K562 (cell line): ENCODE results near the gene LRRC26. TPM values are rescaled to one million over a fixed set of nuclear protein-coding genes. Genes with fewer than 3 reads are reported as not detected.
A peak's percentile ranks its signal among the peaks of the same experiment; 100 is the strongest.

Experiments
- ATAC-seq: fragments of 200-7000 bp; cut with Tn5 transposase; 3 replicates; pipeline ENCODE4 v1.9.1; 2020; ENCODE audit warnings: moderate library complexity
- BruUV-seq: library from RNA; stranded (reverse); fragments of 400-500 nt; replicated peaks from 2 replicates; lab custom pipeline; 2021; lab: Mats Ljungman, UMichigan
- CTCF ChIA-PET: fragments of 300-600 bp; formaldehyde crosslinking; extraction: SDS; loops from one replicate; lab custom pipeline; 2021; ENCODE audit warnings: low intra/inter-chr PET ratio; lab: Yijun Ruan, JAX
- POLR2A ChIA-PET: fragments of 300-600, 350-650 bp; sonication (Branson Sonifier 250); formaldehyde crosslinking; extraction: SDS; loops from one replicate; lab custom pipeline; 2021; ENCODE audit warnings: antibody characterized with exemption, inconsistent platforms; lab: Yijun Ruan, JAX
- DNase-seq, 4 experiments: peaks; one replicate each; pipeline versions ENCODE4 v3.0.0 to v3.0.0-alpha.2; 2011 to 2018; ENCODE audit warnings: low spot score in 3 of 4, mixed read lengths in 3 of 4; ENCODE audit errors: extremely low read depth in 1 of 4
- FAIRE-seq: peaks from 2 replicates; lab custom pipeline; 2011; peaks lifted over from hg19 to GRCh38; lab: Jason Lieb, UNC
- H2AFZ ChIP-seq: 2 replicates; pipeline ENCODE4 v1.6.0; 2011; ENCODE audit warnings: low read depth, low read length, control low read depth, inconsistent platforms
- H3K27ac ChIP-seq: fragments of 200-600 bp; 3 replicates; pipeline ENCODE4 v1.8.0; 2011; ENCODE audit warnings: low read depth, mild to moderate bottlenecking, control low read depth, inconsistent platforms, low read length, moderate library complexity, mixed read lengths; ENCODE audit errors: extremely low read depth
- H3K27me3 ChIP-seq, 2 experiments: fragments of 300-600 bp in 1 of 2; 2 replicates in 1 of 2; 3 replicates in 1 of 2; pipeline versions ENCODE4 v1.6.0 to v1.8.0; 2011; ENCODE audit warnings: inconsistent platforms in 2 of 2, low read length in 2 of 2, mild to moderate bottlenecking in 1 of 2, mixed read lengths in 1 of 2, moderate library complexity in 1 of 2; ENCODE audit not compliant: control insufficient read depth in 2 of 2, insufficient read depth in 2 of 2
- H3K36me3 ChIP-seq: fragments of 300-600 bp; 3 replicates; pipeline ENCODE4 v1.8.0; 2011; ENCODE audit warnings: mild to moderate bottlenecking, low read length, inconsistent platforms; ENCODE audit not compliant: control insufficient read depth, insufficient read depth
- H3K4me1 ChIP-seq, 2 experiments: fragments of 200-600 bp in 1 of 2; replicated peaks in 1 of 2; 2 replicates in 1 of 2; 3 replicates in 1 of 2; pipeline versions ENCODE4 v1.5.1 to v1.8.0; 2011; ENCODE audit warnings: inconsistent platforms in 2 of 2, low read length in 2 of 2, mild to moderate bottlenecking in 1 of 2, mixed read lengths in 1 of 2, moderate library complexity in 1 of 2; ENCODE audit not compliant: control insufficient read depth in 2 of 2, insufficient read depth in 2 of 2
- H3K4me2 ChIP-seq: 2 replicates; pipeline ENCODE4 v1.6.1; 2011; ENCODE audit warnings: low read length, control low read depth, inconsistent platforms, mixed read lengths; ENCODE audit not compliant: insufficient read depth
- H3K4me3 ChIP-seq: fragments of 200-600 bp; sonication (generic), shearing (Covaris generic); 2 replicates; pipeline ENCODE4 v1.5.1; 2016; ENCODE audit warnings: control low read depth, inconsistent platforms
- H3K79me2 ChIP-seq: fragments of 200-600 bp; 3 replicates; pipeline ENCODE4 v1.8.0; 2011; ENCODE audit warnings: low read length, inconsistent platforms; ENCODE audit not compliant: control insufficient read depth, insufficient read depth
- H3K9ac ChIP-seq, 2 experiments: 2 replicates each; pipeline versions ENCODE4 v1.6.0 to v1.6.1; 2011; ENCODE audit warnings: low read depth in 2 of 2, low read length in 2 of 2, control low read depth in 1 of 2, inconsistent platforms in 1 of 2, mild to moderate bottlenecking in 1 of 2, mixed read lengths in 1 of 2; ENCODE audit not compliant: insufficient read depth in 1 of 2
- H3K9me1 ChIP-seq: one replicate; pipeline ENCODE4 v1.6.0; 2011; ENCODE audit warnings: inconsistent platforms, mild to moderate bottlenecking, low read length, moderate library complexity; ENCODE audit not compliant: control insufficient read depth, insufficient read depth
- H3K9me3 ChIP-seq: replicated peaks from 2 replicates; pipeline ENCODE4 v1.5.1; 2011; ENCODE audit warnings: low read depth, low read length, inconsistent platforms; ENCODE audit not compliant: control insufficient read depth, insufficient read depth
- H4K20me1 ChIP-seq: replicated peaks from 2 replicates; pipeline ENCODE4 v1.6.1; 2011; ENCODE audit warnings: low read length, inconsistent platforms, mixed read lengths; ENCODE audit not compliant: control insufficient read depth, insufficient read depth
- RBFOX2 ChIP-seq: fragments of 200-400 bp; formaldehyde crosslinking; IDR thresholded peaks from 2 replicates; pipeline ENCODE4 v1.6.1; 2017; ENCODE audit warnings: low read depth, mild to moderate bottlenecking, low read length, moderate library complexity
- WGBS: fragments of 100-300 bp; shearing (Covaris generic); methylation state at CpG from one replicate; pipeline ENCODE4 v1.1.6; 2016; ENCODE audit warnings: low coverage, mixed read lengths; ENCODE audit not compliant: insufficient coverage; ENCODE audit errors: missing lambda C conversion rate; 5-methylcytosine and 5-hydroxymethylcytosine counted together
- in situ Hi-C: fragments of 300-500 bp; cut with MboI; formaldehyde crosslinking; loops from 4 replicates; pipeline ENCODE4 v1.15.0; 2018; ENCODE audit warnings: inconsistent platforms, mixed read lengths
- intact Hi-C: fragments of 100-400 bp; cut with micrococcal nuclease; formaldehyde crosslinking; loops from 2 replicates; pipeline ENCODE4 v1.14.2; 2022
- polyA plus RNA-seq, 8 experiments: library from polyadenylated mRNA; depleted of rRNA in 4 of 8; stranded (reverse) in 5 of 8; unstranded in 3 of 8; fragments of >200 nt; fragmentation: Nextera tagmentation in 2 of 8; fragmentation: Illumina TruSeq in 1 of 8; extraction: Ambion mirVana in 2 of 8; extraction: Trizol in 1 of 8; gene quantifications; 2 replicates each; pipeline versions ENCODE4 v1.2.1 to v1.2.3, GENCODE V29; 2011 to 2014; ENCODE audit warnings: inconsistent platforms in 1 of 8, missing spikeins in 1 of 8
- total RNA-seq, 7 experiments: library from RNA; depleted of rRNA in 6 of 7; stranded (reverse); fragments of >200 nt in 6 of 7; fragmentation: Illumina TruSeq in 2 of 7; extraction: Trizol in 2 of 7; gene quantifications; 2 replicates each; pipeline versions ENCODE4 v1.2.1 to v1.2.3, GENCODE V29; 2011 to 2021; ENCODE audit warnings: low replicate concordance in 1 of 7
- TF ChIP-seq, protein P1 (sequence below): fragments of 450-650 bp; IDR thresholded peaks from 2 replicates; pipeline ENCODE4 v1.7.0; 2016; ENCODE audit warnings: borderline replicate concordance

Gene LRRC26
- total and polyA plus RNA-seq, 9 of the 15 experiments (the other 6 are each of a cell fraction or from before 2014, with no cell fraction given): not detected

- no peak for FAIRE-seq
Measured at GRCh38 chr9:137216188-137216965, 46.5 kb upstream of the LRRC26 start.

More at GRCh38 chr9:137216188-137216965, 46.5 kb upstream of the LRRC26 start:
- ATAC-seq: no peak
- no peak overlapping the region for H3K4me3 ChIP-seq
- H3K4me1 ChIP-seq: peaks cover 27 to 88% of the 10 kb centered on the region in 2 experiments
- no peaks in the 10 kb centered on the region for H3K9me1 ChIP-seq
- intact Hi-C loops: no loop called here
- in situ Hi-C loops: no loop called here
- TF ChIP-seq RBFOX2: 0 out of 2 replicates have a peak, but pooled peaks have one; percentile 13
- TF ChIP-seq, protein P1, sequence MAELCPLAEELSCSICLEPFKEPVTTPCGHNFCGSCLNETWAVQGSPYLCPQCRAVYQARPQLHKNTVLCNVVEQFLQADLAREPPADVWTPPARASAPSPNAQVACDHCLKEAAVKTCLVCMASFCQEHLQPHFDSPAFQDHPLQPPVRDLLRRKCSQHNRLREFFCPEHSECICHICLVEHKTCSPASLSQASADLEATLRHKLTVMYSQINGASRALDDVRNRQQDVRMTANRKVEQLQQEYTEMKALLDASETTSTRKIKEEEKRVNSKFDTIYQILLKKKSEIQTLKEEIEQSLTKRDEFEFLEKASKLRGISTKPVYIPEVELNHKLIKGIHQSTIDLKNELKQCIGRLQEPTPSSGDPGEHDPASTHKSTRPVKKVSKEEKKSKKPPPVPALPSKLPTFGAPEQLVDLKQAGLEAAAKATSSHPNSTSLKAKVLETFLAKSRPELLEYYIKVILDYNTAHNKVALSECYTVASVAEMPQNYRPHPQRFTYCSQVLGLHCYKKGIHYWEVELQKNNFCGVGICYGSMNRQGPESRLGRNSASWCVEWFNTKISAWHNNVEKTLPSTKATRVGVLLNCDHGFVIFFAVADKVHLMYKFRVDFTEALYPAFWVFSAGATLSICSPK: no peak
- TF ChIP-seq, all 486 proteins: peak for 1
- no peak overlapping the region for H2AFZ ChIP-seq
- BruUV-seq: no TSS peak
- peaks cover 18% of the 10 kb centered on the region; the same call in 2 of the 3 replicates for H3K79me2 ChIP-seq
- H3K4me2 ChIP-seq: no peak overlapping the region; the same call in 1 of the 2 replicates
- no peaks in the 10 kb centered on the region for H3K9me3 ChIP-seq
- 92% methylated on average over 24 of the region's 30 CpGs for WGBS
- DNase-seq: no peak
- H4K20me1 ChIP-seq: peaks cover 2% of the 10 kb centered on the region; the same call in 1 of the 2 replicates
- H3K36me3 ChIP-seq: peaks cover 35% of the 10 kb centered on the region; the same call in 2 of the 3 replicates
- POLR2A ChIA-PET: interaction anchor here (0.6 to 1.6 kb wide), 6 partner anchors 10 to 89 kb away, joined by 3 to 5 read pairs (median 4); no protein-coding TSS in a partner anchor
- CTCF ChIA-PET: no interaction called here
- H3K27ac ChIP-seq: no peak overlapping the region
- H3K9ac ChIP-seq: peak overlapping the region in 1 of 2 experiments; percentile 92; a peak in 2 of 4 replicates
- no peaks in the 10 kb centered on the region for H3K27me3 ChIP-seq
